GM19372 (cell line): ENCODE measurements around the gene TUBA1A.
A peak's percentile ranks its signal among the peaks of the same experiment; 100 is the strongest.
"Not testable (repeated sequence)": the region's sequence is repeated elsewhere in the genome, so short reads cannot be mapped to it uniquely, and the experiment has no call there.

Source experiments
- ATAC-seq: cut with Tn5 transposase; IDR thresholded peaks from one replicate; pipeline ENCODE4 v1.9.1; 2021; ENCODE audit warnings: mild to moderate bottlenecking, low read depth, moderate library complexity; ENCODE audit not compliant: unreplicated experiment

The TUBA1A gene

GRCh38 chr12:49201595-49202295 is 12.9 kb upstream of the TUBA1A start:
- no peak for ATAC-seq

GRCh38 chr12:49200919-49201594 is 12.2 kb upstream of the TUBA1A start:
- no peak for ATAC-seq

GRCh38 chr12:49198431-49199155 is 9.7 kb upstream of the TUBA1A start:
- ATAC-seq = no peak

GRCh38 chr12:49197256-49197655 is 8.4 kb upstream of the TUBA1A start:
- no peak for ATAC-seq

GRCh38 chr12:49195736-49196135 is 6.9 kb upstream of the TUBA1A start:
- ATAC-seq = no peak

- ATAC-seq = not testable (repeated sequence)
These were observed 4.9 kb upstream of the TUBA1A start for GRCh38 chr12:49193746-49194145.

GRCh38 chr12:49191498-49191897 is 2.6 kb upstream of the TUBA1A start:
- ATAC-seq = not testable (repeated sequence)

GRCh38 chr12:49190974-49191373 is 2.1 kb upstream of the TUBA1A start:
- no peak for ATAC-seq

GRCh38 chr12:49189731-49190716 is 1.1 kb upstream of the TUBA1A start:
- ATAC-seq = no peak

GRCh38 chr12:49188201-49188915 is 522 bp downstream of the TUBA1A start:
- ATAC-seq = peak; percentile 44

- no peak for ATAC-seq
These were observed 1.7 kb downstream of the TUBA1A start for GRCh38 chr12:49187184-49187583.

GRCh38 chr12:49186307-49186706 is 2.6 kb downstream of the TUBA1A start:
- ATAC-seq = not testable (repeated sequence)

- not testable (repeated sequence) for ATAC-seq
These were observed 4.2 kb downstream of the TUBA1A start for GRCh38 chr12:49184697-49185096.

GRCh38 chr12:49183214-49183950 is 5.5 kb downstream of the TUBA1A start:
- ATAC-seq = not testable (repeated sequence)

- ATAC-seq = no peak
These were observed 14.7 kb downstream of the TUBA1A start for GRCh38 chr12:49174218-49174617.

GRCh38 chr12:49170924-49171323 is 18.0 kb downstream of the TUBA1A start:
- no peak for ATAC-seq

GRCh38 chr12:49165114-49165513 is 23.8 kb downstream of the TUBA1A start:
- no peak for ATAC-seq

- not testable (repeated sequence) for ATAC-seq
These were observed 27.0 kb downstream of the TUBA1A start for GRCh38 chr12:49161901-49162300.
